Astrocyte (in vitro differentiated cells and primary cell): ENCODE measurements around the gene UNC5A.

Experiments
- CTCF ChIP-seq: IDR thresholded peaks from 2 replicates; pipeline ENCODE4 v1.5.1; 2011; ENCODE audit warnings: low read depth, mild to moderate bottlenecking, inconsistent platforms, low read length, moderate library complexity; ENCODE audit not compliant: insufficient read depth
- EZH2 ChIP-seq: IDR thresholded peaks from 2 replicates; pipeline ENCODE4 v1.6.1; 2012; ENCODE audit warnings: mild to moderate bottlenecking, low read length, inconsistent platforms; ENCODE audit not compliant: insufficient read depth

GRCh38 chr5:176788091-176788490 lies 22.3 kb upstream of the UNC5A start:
- TF ChIP-seq CTCF, result no peak
- TF ChIP-seq EZH2, result no peak
